22Rv1 (cell line): ENCODE data around the gene CFAP97.

ENCODE experiments used
- H3K27ac ChIP-seq: fragments of 450-650 bp; 2 replicates; pipeline ENCODE4 v1.5.1; 2017
- CTCF ChIP-seq: fragments of 450-650 bp; IDR thresholded peaks from 2 replicates; pipeline ENCODE4 v1.5.1; 2017; ENCODE audit warnings: mild to moderate bottlenecking
- ZFX ChIP-seq: fragments of 450-650 bp; IDR thresholded peaks from 2 replicates; pipeline ENCODE4 v1.6.1; 2017; ENCODE audit warnings: antibody characterized with exemption, borderline replicate concordance

Gene CFAP97

GRCh38 chr4:185203486-185204237 lies at the start of gene CFAP97:
CFAP97 (minus strand) TSS chr4:185204000; CDS start chr4:185191196, 12,804 bp downstream.
- H3K27ac ChIP-seq: peak within 1 kb of the TSS; percentile 89
- TF ChIP-seq ZFX: no peak
- no peak for TF ChIP-seq CTCF

GRCh38 chr4:185249105-185249504 lies 45.3 kb upstream of the CFAP97 start:
- TF ChIP-seq CTCF: no peak
- no peak for TF ChIP-seq ZFX
- no peak overlapping the region for H3K27ac ChIP-seq

DNA sequence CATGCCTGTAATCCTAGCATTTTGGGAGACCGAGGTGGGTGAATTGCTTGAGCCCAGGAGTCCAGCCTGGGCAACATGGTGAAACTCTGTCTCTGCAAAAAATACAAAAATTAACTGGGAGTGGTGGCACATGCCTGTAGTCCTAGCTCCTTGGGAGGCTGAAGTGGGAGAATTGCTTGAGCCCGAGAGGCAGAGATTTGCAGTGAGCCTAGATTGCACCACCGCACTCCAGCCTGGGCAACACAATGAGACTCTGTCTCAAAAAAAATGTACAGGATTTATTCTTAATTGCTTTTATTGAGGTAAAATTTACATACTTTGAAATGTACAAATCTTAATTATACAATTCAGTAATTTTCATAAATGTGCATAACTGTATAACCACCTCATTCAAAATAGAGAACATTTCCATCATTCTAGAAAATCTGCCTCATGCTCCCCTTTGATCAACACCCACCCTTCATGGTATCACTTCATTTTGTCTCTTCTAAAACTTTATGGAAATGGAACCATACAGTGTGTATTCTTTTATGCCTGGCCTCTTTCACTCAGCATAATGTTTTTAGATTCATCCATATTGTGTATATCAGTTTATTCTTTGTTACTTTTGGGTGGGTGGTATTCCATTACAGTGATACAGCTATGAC lies 44.7 kb upstream of the CFAP97 start:
- H3K27ac ChIP-seq: no peak overlapping the region
- TF ChIP-seq ZFX (no peak), CTCF (no peak)

DNA sequence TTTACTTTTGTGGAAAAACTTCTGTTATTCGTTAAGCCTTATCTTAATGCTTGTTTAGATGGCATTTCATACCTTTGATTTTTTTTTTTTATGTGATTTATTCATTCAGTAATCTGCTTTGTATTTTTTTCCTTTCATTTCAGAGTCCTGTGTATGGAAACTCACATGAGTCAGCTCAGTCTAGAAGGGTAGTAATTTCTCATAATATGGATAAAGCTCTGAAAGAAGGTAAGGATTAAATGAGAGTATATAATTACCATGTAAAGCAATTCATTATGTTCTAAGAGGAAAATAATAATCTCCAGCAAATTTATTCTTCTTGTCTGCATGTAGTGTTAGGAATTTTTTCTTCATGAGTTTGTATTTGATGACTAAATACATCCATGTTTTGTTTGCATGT lies 43.4 kb upstream of the CFAP97 start:
- TF ChIP-seq CTCF (no peak), ZFX (no peak)
- no peak overlapping the region for H3K27ac ChIP-seq

DNA sequence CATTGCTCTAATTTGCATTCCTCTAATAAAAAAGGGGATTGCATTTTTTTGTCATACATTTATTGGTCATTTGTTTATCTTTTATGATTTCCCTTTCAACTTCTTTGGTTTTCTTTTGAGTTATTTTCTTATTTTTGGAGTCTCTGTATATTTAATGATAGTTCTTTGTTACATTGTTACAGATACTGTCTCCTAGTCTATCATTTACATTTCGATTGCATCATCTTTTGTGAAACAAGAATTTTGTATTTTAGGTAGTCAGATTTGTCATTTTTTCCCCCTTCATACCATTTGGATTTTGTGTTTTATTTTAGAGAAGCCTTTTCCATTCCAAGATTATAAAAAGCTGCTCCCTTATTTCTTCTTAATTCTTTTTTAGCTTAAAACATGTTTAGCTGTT lies 42.7 kb upstream of the CFAP97 start:
- TF ChIP-seq ZFX (no peak), CTCF (no peak)
- no peak overlapping the region for H3K27ac ChIP-seq

DNA sequence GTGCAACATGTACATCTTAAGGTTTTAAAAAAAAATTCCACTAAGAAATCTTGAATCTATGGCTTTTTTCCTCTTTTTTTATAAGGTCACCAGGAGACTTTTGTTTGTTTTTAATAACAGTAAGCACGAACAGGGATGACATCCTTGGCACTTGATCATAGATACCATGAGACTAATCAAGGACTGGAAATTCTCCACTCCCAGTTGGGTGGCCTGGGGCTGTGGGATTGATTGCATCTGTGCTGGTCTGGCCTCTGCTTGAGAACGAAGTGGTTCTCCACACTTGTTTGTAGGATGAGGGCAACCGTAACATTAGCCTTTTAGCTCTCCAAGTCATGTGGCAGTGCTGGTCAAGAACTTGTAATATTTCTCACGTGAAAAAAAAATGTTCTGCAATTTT lies 41.0 kb upstream of the CFAP97 start:
- no peak overlapping the region for H3K27ac ChIP-seq
- TF ChIP-seq ZFX (no peak), CTCF (no peak)

DNA sequence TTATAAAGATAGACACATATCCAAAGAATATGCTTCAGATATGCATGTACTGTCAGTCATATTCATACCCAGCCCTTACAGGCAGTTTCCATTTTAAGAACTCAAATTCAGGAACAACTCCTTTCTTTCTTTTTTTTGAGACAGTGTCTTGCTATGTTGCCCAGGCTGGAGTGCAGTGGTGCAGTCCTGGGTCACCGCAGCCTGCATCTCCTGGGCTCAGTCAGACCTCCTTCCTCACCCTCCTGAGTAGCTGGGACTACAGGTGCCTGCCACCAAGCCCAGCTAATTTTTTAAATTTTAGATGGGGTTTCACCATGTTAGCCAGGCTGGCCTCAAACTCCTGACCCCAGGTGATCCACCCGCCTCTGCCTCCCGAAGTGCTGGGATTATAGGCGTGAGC lies 40.1 kb upstream of the CFAP97 start:
- no peak for TF ChIP-seq CTCF
- TF ChIP-seq ZFX: no peak
- H3K27ac ChIP-seq: no peak overlapping the region
